ENCODE data around the gene TREM2. TPM values are rescaled to one million over a fixed set of nuclear protein-coding genes. Genes with fewer than 3 reads are reported as not detected.

Gene TREM2
- total RNA-seq, 1 donor from 2014 or later, result not detected

DNA sequence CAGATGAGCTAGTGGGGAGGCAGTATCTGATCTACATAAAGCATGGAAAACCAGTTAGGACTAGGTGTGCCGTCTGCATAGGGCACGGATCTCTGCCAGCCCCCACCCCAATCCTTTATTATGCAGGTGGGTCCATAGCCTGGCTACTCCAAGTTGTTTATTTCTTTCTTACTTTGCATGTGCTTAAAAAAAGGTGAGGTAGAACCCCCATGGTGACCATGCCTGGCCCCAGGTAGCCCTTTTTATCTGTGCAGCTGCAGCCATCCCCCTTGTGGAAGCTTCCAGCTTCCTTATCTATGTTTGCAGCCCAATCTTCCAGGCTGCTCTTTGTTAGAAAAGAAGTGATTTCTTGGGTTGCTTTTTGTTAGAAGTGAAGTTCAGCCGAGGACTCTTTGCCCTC is 9.0 kb upstream of the TREM2 start:
- H3K4me1 Mint-ChIP-seq, result no peaks in the 10 kb centered on the region
- no peak overlapping the region for H3K4me3 Mint-ChIP-seq
- no peaks in the 10 kb centered on the region for H3K36me3 Mint-ChIP-seq (ENCODE audit: low read depth)
- H3K27ac Mint-ChIP-seq (ENCODE audit: unreplicated experiment), result no peak overlapping the region
- TF ChIP-seq, protein P1, sequence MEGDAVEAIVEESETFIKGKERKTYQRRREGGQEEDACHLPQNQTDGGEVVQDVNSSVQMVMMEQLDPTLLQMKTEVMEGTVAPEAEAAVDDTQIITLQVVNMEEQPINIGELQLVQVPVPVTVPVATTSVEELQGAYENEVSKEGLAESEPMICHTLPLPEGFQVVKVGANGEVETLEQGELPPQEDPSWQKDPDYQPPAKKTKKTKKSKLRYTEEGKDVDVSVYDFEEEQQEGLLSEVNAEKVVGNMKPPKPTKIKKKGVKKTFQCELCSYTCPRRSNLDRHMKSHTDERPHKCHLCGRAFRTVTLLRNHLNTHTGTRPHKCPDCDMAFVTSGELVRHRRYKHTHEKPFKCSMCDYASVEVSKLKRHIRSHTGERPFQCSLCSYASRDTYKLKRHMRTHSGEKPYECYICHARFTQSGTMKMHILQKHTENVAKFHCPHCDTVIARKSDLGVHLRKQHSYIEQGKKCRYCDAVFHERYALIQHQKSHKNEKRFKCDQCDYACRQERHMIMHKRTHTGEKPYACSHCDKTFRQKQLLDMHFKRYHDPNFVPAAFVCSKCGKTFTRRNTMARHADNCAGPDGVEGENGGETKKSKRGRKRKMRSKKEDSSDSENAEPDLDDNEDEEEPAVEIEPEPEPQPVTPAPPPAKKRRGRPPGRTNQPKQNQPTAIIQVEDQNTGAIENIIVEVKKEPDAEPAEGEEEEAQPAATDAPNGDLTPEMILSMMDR (conservative IDR thresholded peaks at IDR 0.05), result no peak
- H3K27me3 Mint-ChIP-seq (ENCODE audit: low read depth), result peaks cover 49% of the 10 kb centered on the region
- no peaks in the 10 kb centered on the region for H3K9me3 Mint-ChIP-seq
- DNase-seq (ENCODE audit: low read depth, low spot score), result no peak

GRCh38 chr6:41170547-41171160 is 7.7 kb upstream of the TREM2 start:
- H3K27ac Mint-ChIP-seq (ENCODE audit: unreplicated experiment), result no peak overlapping the region
- H3K27me3 Mint-ChIP-seq (ENCODE audit: low read depth), result peaks cover 43% of the 10 kb centered on the region

DNA sequence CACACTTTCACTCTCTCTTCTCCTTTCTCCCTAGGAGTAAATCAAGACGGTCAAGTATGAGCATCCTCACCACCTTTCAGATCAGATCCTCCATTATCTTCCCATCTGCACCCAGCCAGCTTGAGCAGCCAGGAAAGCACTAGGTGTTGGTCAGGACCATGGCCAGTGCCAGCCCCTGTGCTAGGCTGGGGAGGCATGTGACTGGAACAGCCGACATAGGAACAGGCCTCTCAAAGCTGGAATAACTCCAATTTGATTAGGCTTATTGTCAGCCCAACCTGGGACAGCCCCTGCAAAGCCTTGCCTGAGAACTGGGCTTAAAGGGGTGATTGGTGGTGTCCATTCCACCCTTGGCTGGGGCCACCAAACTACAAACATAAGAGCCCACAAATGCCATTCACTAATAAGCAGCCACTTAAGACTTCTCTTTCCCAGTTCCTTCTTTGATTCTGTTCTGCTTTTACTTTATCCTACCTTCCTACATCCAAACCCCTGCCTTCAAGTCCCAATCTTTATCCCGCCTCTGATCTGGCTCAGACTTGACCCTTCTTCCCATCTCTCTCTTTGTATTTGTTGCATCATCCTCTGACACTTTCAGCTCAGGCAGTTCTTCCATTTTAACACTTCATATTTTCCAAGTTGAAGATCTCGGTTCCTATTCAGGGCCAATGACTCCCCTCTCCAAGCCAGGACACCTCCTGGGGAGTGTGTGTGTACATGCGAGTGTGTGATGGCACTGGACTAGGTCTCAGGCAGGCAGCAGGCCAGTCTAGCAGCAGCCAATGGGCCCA is 4.5 kb upstream of the TREM2 start:
- Mint-ChIP-seq H3K4me3 (no peak overlapping the region), H3K27ac (ENCODE audit: unreplicated experiment) (no peak overlapping the region), H3K36me3 (ENCODE audit: low read depth) (no peaks in the 10 kb centered on the region), H3K4me1 (no peaks in the 10 kb centered on the region), H3K9me3 (no peaks in the 10 kb centered on the region), H3K27me3 (ENCODE audit: low read depth) (peaks cover 37% of the 10 kb centered on the region)
- TF ChIP-seq, protein P1 (conservative IDR thresholded peaks at IDR 0.05), result no peak
- DNase-seq (ENCODE audit: low read depth, low spot score), result peak; percentile 14

More at GRCh38 chr6:41170547-41171160, 7.7 kb upstream of the TREM2 start:
- H3K36me3 Mint-ChIP-seq (ENCODE audit: low read depth), result no peaks in the 10 kb centered on the region
- TF ChIP-seq, protein P1 (conservative IDR thresholded peaks at IDR 0.05), result no peak
- DNase-seq (ENCODE audit: low read depth, low spot score), result no peak
- H3K4me1 Mint-ChIP-seq, result no peaks in the 10 kb centered on the region
- H3K4me3 Mint-ChIP-seq, result no peak overlapping the region
- no peaks in the 10 kb centered on the region for H3K9me3 Mint-ChIP-seq

DNA sequence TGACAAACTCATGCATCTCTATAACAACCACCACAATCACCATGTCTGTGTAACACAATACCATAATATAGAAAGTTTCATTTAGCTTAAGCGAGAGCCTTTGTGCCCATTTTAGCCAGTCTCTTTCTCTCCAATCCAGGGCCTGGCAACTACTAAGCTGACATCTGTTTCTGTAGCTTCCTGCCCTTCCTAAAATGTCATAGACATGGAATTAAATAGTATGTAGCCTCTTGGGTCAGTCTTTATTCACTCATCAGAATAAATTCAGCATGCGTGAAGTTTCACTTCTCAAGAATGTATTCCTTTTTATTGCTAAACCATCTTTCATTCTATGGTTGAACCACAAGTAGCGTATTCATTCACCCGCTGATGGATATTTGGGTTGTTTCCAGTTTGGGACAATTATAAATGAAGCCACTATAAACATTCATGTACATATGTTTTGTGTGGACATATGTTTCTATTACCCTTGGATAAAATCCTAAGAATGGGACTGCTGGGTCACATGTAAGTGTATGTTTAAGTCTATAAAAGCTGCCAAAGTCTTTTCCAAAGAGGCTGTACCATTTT is 1.7 kb upstream of the TREM2 start:
- Mint-ChIP-seq H3K36me3 (ENCODE audit: low read depth) (no peaks in the 10 kb centered on the region), H3K9me3 (no peaks in the 10 kb centered on the region), H3K4me1 (no peaks in the 10 kb centered on the region), H3K27ac (ENCODE audit: unreplicated experiment) (no peak overlapping the region), H3K4me3 (no peak overlapping the region), H3K27me3 (ENCODE audit: low read depth) (peaks cover 24% of the 10 kb centered on the region)
- DNase-seq (ENCODE audit: low read depth, low spot score), result no peak
- TF ChIP-seq, protein P1 (conservative IDR thresholded peaks at IDR 0.05), result no peak

GRCh38 chr6:41163419-41163717 is 452 bp upstream of the TREM2 start:
- Mint-ChIP-seq H3K9me3 (no peaks in the 10 kb centered on the region), H3K4me1 (no peaks in the 10 kb centered on the region), H3K4me3 (no peak overlapping the region), H3K36me3 (ENCODE audit: low read depth) (no peaks in the 10 kb centered on the region), H3K27me3 (ENCODE audit: low read depth) (peaks cover 20% of the 10 kb centered on the region), H3K27ac (ENCODE audit: unreplicated experiment) (no peak overlapping the region)
- no peak for DNase-seq (ENCODE audit: low read depth, low spot score)
- TF ChIP-seq, protein P1 (conservative IDR thresholded peaks at IDR 0.05), result no peak
